ENCODE data around the gene PROK1. TPM values are rescaled to one million over a fixed set of nuclear protein-coding genes. Genes with fewer than 3 reads are reported as not detected.
"Not testable (repeated sequence)": the region's sequence is repeated elsewhere in the genome, so short reads cannot be mapped to it uniquely, and the experiment has no call there.

Gene PROK1
- total and polyA plus RNA-seq, 8 donors: 1.5 TPM; not detected in 7

- TF ChIP-seq POLR2A (IDR thresholded peaks at IDR 0.05) (no peak), CTCF (IDR thresholded peaks at IDR 0.05) (no peak), POLR2AphosphoS5 (IDR thresholded peaks at IDR 0.05) (no peak), EP300 (IDR thresholded peaks at IDR 0.05) (no peak)
- Histone ChIP-seq H3K36me3 (peaks cover 18 to 25% (median 24%) of the 10 kb centered on the region in 4 donors), H3K27ac (peak overlapping the region in 2 of 5 donors; percentile 96 to 97), H3K4me3 (peak overlapping the region; percentile 65 to 90 (median 86)), H3K9me3 (no peaks in the 10 kb centered on the region), H3K27me3 (no peaks in the 10 kb centered on the region), H3K4me1 (peaks cover 17 to 44% (median 35%) of the 10 kb centered on the region in 4 donors)
- intact Hi-C loops (cut with DNase I; ENCODE audit: low total_unique reads): loop anchor here (10.0 kb wide), 1 partner anchor 64 kb away; no protein-coding TSS in a partner anchor
- no peak for DNase-seq
- 80 to 88% (median 86%) methylated on average over 8 of the region's 8 CpGs for WGBS, 5 donors
Observed at GRCh38 chr1:110408488-110408887, 42.5 kb upstream of the PROK1 start.

GRCh38 chr1:110409316-110409715 lies 41.6 kb upstream of the PROK1 start:
- TF ChIP-seq CTCF (IDR thresholded peaks at IDR 0.05): no peak
- TF ChIP-seq EP300 (IDR thresholded peaks at IDR 0.05): no peak
- no peak for TF ChIP-seq POLR2A (IDR thresholded peaks at IDR 0.05)
- TF ChIP-seq POLR2AphosphoS5 (IDR thresholded peaks at IDR 0.05): no peak
- no peak overlapping the region for H3K4me3 ChIP-seq
- no peak overlapping the region for H3K27ac ChIP-seq
- H3K9me3 ChIP-seq: no peaks in the 10 kb centered on the region
- no peaks in the 10 kb centered on the region for H3K27me3 ChIP-seq
- 93 to 98% (median 94%) methylated on average over 6 of the region's 6 CpGs for whole genome bisulfite sequencing, 5 donors
- H3K4me1 ChIP-seq: peaks cover 17 to 44% (median 35%) of the 10 kb centered on the region in 4 donors
- peaks cover 11 to 17% (median 16%) of the 10 kb centered on the region in 4 donors for H3K36me3 ChIP-seq
- intact Hi-C loops (cut with DNase I; ENCODE audit: low total_unique reads): loop anchor here (10.0 kb wide), 1 partner anchor 65 kb away; no protein-coding TSS in a partner anchor
- DNase-seq: no peak

- H3K36me3 ChIP-seq: no peaks in the 10 kb centered on the region
- H3K4me1 ChIP-seq: peaks cover 14 to 27% (median 19%) of the 10 kb centered on the region in 4 donors
- TF ChIP-seq POLR2AphosphoS5 (IDR thresholded peaks at IDR 0.05) (no peak), EP300 (IDR thresholded peaks at IDR 0.05) (no peak), CTCF (IDR thresholded peaks at IDR 0.05) (no peak), POLR2A (IDR thresholded peaks at IDR 0.05) (no peak)
- WGBS, 5 donors: 81 to 86% (median 82%) methylated on average over 5 to 7 of the region's 7 CpGs
- DNase-seq: no peak
- no peak overlapping the region for H3K27ac ChIP-seq
- intact Hi-C loops (cut with DNase I; ENCODE audit: low total_unique reads): no loop called here
- no peaks in the 10 kb centered on the region for H3K9me3 ChIP-seq
- H3K4me3 ChIP-seq: no peak overlapping the region
- no peaks in the 10 kb centered on the region for H3K27me3 ChIP-seq
Observed at GRCh38 chr1:110411173-110411735, 39.7 kb upstream of the PROK1 start.

- Histone ChIP-seq H3K27me3 (no peaks in the 10 kb centered on the region), H3K27ac (no peak overlapping the region), H3K4me1 (peaks cover 9 to 22% (median 13%) of the 10 kb centered on the region in 4 donors), H3K4me3 (no peak overlapping the region), H3K9me3 (no peaks in the 10 kb centered on the region), H3K36me3 (no peaks in the 10 kb centered on the region)
- 17 to 34% (median 22%) methylated on average over 3 to 4 of the region's 4 CpGs for WGBS, 5 donors
- peak; percentile 74 to 87 for DNase-seq
- intact Hi-C loops (cut with DNase I; ENCODE audit: low total_unique reads): no loop called here
- peak in 5 of 7 experiments; percentile 56 to 74 (median 70) for TF ChIP-seq CTCF (IDR thresholded peaks at IDR 0.05)
- no peak for TF ChIP-seq POLR2A (IDR thresholded peaks at IDR 0.05)
- TF ChIP-seq EP300 (IDR thresholded peaks at IDR 0.05): no peak
- TF ChIP-seq POLR2AphosphoS5 (IDR thresholded peaks at IDR 0.05): no peak
Observed at GRCh38 chr1:110412576-110412975, 38.4 kb upstream of the PROK1 start.

- H3K27me3 ChIP-seq; intact Hi-C loops (cut with DNase I; ENCODE audit: low total_unique reads); DNase-seq; H3K4me3 ChIP-seq; H3K36me3 ChIP-seq; H3K27ac ChIP-seq; H3K9me3 ChIP-seq: not testable (repeated sequence)
- peaks cover 8 to 21% (median 11%) of the 10 kb centered on the region in 4 donors for H3K4me1 ChIP-seq
- WGBS, 5 donors: 69 to 88% (median 80%) methylated on average over 1 of the region's 1 CpG
Observed at GRCh38 chr1:110413045-110413444, 37.9 kb upstream of the PROK1 start.
